Measurements from ENCODE around the gene ZSCAN25.
"Not testable (repeated sequence)": the region's sequence is repeated elsewhere in the genome, so short reads cannot be mapped to it uniquely, and the experiment has no call there.

Gene ZSCAN25

DNA sequence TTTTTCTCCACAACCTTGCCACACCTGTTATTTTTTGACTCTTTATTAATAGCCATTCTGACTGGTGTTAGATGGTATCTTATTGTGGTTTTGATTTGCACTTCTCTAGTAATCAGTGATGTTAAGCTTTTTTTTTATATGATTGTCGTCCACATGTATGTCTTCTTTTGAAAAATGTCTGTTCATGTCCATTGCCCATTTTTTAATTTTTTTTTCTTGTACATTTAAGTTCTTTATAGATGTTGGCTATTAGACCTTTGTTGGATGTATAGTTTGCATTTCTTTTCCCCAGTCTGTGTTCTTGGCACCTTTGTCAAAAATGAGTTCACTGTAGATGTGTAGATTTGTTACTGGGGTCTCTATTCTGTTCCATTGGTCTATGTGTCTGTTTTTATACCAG is 28.8 kb downstream of the ZSCAN25 start:
- DNase-seq (ENCODE audit: low read depth) = no peak

GRCh38 chr7:99648843-99649242 is 32.1 kb downstream of the ZSCAN25 start:
- DNase-seq (ENCODE audit: low read depth) = no peak

GRCh38 chr7:99651290-99651689 is 34.5 kb downstream of the ZSCAN25 start:
- DNase-seq (ENCODE audit: low read depth) = no peak

GRCh38 chr7:99652671-99653070 is 35.9 kb downstream of the ZSCAN25 start:
- DNase-seq (ENCODE audit: low read depth) = no peak

DNA sequence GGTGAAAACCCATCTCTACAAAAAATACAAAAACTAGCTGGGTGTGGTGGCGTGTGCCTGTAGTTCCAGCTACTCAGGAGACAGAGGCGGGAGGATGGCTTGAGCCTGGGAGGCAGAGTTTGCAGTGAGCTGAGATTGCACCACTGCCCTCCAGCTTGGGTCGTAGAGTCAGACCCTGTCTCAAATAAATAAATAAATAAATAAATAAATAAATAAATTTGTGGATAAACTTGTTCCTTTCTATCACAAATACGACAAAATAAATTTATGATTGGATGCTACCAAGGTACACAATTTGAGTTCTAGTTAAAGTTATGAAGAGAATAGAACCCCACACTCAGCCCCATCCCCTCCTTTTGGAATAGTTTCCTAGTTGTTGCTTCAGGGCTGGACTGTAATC is 36.5 kb downstream of the ZSCAN25 start:
- not testable (repeated sequence) for DNase-seq (ENCODE audit: low read depth)

- DNase-seq (ENCODE audit: low read depth) = no peak
Observed at GRCh38 chr7:99653754-99654153, 37.0 kb downstream of the ZSCAN25 start.

DNA sequence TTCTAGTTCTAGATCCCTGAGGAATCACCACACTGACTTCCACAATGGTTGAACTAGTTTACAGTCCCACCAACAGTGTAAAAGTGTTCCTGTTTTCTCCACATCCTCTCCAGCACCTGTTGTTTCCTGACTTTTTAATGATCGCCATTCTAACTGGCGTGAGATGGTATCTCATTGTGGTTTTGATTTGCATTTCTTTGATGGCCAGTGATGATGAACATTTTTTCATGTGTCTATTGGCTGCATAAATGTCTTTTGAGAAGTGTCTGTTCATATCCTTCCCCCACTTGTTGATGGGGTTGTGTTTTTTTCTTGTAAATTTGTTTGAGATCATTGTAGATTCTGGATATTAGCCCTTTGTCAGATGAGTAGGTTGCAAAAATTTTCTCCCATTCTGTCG is 37.9 kb downstream of the ZSCAN25 start:
- not testable (repeated sequence) for DNase-seq (ENCODE audit: low read depth)

DNA sequence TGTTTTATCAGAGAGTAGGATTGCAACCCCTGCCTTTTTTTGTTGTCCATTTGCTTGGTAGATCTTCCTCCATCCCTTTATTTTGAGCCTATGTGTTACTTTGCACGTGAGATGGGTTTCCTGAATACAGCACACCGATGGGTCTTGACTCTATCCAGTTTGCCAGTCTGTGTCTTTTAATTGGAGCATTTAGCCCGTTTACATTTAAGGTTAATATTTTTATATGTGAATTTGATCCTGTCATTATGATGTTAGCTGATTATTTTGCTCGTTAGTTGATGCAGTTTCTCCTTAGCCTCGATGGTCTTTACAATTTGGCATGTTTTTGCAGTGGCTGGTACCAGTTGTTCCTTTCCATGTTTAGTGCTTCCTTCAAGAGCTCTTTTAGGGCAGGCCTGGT is 41.1 kb downstream of the ZSCAN25 start:
- DNase-seq (ENCODE audit: low read depth) = not testable (repeated sequence)

GRCh38 chr7:99665312-99666012 is 48.7 kb downstream of the ZSCAN25 start:
- DNase-seq (ENCODE audit: low read depth) = no peak

GRCh38 chr7:99666013-99666395 is 49.3 kb downstream of the ZSCAN25 start:
- DNase-seq (ENCODE audit: low read depth) = no peak

DNA sequence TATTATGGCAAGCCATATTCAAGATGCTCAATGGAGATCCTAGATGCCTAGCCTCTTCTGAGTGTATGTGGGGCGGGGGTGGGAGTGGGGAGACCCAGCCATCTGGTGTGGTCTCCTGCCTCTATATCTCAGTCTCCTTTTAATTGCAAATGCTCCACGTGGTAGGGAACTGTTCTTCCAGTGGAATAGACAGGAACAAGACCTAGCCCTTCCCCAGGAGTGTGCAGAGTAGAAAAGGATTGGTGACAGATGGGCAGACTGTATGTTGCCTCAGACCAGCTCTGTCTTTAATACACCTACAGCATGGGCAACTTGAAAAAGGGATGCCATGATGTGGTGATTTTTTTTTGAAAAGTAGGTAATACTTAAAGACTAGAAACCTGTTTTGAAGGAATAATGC is 50.4 kb downstream of the ZSCAN25 start:
- DNase-seq (ENCODE audit: low read depth) = no peak

DNA sequence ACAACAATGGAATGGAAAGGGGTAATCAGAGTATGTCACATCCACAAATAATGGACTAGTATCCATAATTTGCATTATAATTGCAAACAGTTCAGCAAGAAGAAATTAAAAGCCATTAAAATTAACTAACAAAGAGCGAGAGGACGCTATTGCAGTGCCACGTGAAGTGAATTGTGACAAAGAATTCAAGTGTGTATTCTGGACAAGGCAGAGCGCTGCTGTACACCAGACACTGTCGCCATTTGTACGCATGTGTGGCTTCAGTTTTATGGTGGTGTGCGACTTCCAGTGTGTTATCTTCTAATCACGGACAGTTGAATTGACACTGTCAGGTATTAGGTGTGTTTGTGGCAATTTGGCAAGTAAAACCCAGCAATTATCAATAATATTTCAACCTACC is 51.8 kb downstream of the ZSCAN25 start:
- DNase-seq (ENCODE audit: low read depth) = no peak

GRCh38 chr7:99669782-99670181 is 53.0 kb downstream of the ZSCAN25 start:
- no peak for DNase-seq (ENCODE audit: low read depth)

- DNase-seq (ENCODE audit: low read depth) = no peak
Observed at GRCh38 chr7:99672573-99672972, 55.8 kb downstream of the ZSCAN25 start.

- DNase-seq (ENCODE audit: low read depth) = no peak
Observed at GRCh38 chr7:99674995-99675742, 58.4 kb downstream of the ZSCAN25 start.

DNA sequence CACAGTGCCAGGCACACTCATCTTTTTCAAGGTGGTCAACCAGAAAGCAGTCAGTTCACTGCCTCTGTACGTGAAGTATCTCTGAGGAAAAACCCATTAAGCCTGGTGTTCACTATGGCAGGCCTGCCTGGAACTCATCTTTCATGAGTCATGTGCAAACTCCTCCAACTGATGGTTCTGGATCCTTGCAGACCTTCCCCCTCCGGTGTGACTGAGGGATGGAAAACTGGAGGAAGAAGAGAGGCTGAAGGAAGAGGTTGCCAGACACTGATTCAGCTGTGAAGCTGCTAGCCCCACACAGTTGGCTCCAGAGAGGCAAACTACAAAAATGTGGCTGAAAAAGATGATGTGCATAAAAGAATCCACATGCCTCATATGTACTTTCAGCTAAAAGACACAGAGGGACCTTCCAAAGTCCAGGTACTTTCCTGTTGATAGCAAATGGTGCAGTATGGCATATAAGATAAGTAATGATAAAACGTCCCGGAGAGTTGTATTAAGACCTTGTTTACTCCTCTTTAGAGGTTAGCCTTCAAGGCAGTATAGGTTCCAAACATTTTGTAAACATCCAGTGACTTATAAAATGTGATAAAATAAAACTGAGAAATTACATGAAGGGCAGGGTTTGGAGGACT is 60.4 kb downstream of the ZSCAN25 start:
- no peak for DNase-seq (ENCODE audit: low read depth)

GRCh38 chr7:99677648-99678045 is 60.9 kb downstream of the ZSCAN25 start:
- no peak for DNase-seq (ENCODE audit: low read depth)

GRCh38 chr7:99679032-99679399 is 62.3 kb downstream of the ZSCAN25 start:
- no peak for DNase-seq (ENCODE audit: low read depth)

DNA sequence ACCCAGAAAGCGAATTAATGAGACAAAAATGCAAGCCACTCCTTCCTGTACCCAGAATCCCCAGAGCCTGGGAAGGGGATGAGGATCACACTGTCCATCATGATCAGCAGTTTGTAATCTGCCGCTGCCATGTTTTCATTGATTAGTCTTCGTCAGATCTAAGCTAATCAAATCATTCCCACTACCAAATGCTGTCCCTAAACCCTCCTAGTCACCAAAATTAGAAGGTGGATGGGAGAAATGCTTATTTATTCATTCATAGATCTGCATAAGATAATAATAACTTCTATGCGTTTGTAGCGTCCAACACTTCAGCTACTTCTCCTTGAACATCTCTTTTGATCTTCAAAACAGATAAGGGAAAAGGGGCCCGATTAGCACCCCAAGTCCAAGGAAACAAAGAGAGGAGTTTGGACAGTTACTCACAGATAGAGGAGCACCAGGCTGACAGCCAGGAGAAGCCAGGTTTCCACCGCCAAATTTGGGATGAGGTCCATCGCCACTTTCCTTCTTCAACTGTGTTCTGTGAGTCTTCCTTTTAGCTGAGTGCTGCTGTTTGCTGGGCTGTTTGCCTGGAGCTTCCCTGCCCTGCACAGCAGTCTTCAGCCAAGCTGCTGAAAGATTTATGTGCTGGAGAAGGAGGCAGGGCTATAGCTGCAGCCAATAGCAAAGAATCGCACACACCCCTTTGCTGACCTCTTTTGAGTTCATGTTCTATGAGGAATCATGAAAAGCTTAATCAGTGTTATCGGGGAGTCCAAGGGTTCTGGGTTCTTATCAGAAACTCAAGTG is 62.9 kb downstream of the ZSCAN25 start, which contains the start of gene CYP3A5:
Gene CYP3A5 (minus strand): TSS at position 597 of the 792 bp plus-strand sequence. CDS start 100 bp downstream, at position 497.
- DNase-seq (ENCODE audit: low read depth) = no peak
